Measurements from ENCODE around the gene SNAP23.

DNA sequence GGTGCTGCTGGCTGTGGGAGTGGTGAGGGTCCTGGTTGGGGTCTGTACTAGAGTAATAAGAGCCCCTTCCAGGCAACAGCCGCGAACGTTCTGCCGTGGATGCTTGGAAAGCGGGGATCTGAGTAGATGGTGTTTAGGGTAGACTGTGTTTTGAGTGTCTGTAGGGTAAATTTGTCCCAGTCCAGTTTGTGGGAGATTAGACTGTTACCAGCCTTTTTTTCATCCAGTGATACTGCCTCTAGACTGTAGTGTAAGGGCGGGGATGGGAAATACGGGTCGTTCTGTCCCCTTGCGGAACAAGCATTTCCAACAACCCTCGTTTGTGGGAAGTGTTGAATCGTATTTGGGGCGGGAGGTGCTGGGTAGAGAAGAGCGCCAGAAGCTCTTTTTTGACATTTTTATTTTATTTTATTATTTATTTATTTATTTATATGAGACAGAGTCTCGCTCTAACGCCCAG is 53.6 kb downstream of the SNAP23 start:
- TF ChIP-seq, protein P1, sequence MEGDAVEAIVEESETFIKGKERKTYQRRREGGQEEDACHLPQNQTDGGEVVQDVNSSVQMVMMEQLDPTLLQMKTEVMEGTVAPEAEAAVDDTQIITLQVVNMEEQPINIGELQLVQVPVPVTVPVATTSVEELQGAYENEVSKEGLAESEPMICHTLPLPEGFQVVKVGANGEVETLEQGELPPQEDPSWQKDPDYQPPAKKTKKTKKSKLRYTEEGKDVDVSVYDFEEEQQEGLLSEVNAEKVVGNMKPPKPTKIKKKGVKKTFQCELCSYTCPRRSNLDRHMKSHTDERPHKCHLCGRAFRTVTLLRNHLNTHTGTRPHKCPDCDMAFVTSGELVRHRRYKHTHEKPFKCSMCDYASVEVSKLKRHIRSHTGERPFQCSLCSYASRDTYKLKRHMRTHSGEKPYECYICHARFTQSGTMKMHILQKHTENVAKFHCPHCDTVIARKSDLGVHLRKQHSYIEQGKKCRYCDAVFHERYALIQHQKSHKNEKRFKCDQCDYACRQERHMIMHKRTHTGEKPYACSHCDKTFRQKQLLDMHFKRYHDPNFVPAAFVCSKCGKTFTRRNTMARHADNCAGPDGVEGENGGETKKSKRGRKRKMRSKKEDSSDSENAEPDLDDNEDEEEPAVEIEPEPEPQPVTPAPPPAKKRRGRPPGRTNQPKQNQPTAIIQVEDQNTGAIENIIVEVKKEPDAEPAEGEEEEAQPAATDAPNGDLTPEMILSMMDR (IDR thresholded peaks at IDR 0.05; ENCODE audit: low read length) = no peak
- no peak for TF ChIP-seq EZH2 (optimal IDR thresholded peaks at IDR 0.05; ENCODE audit: low read depth, low read length)
